Transverse colon (tissue), 4 donors: ENCODE results near the gene CACNB3. TPM values are rescaled to one million over a fixed set of nuclear protein-coding genes. Genes with fewer than 3 reads are reported as not detected.
A peak's percentile ranks its signal among the peaks of the same experiment; 100 is the strongest.

ENCODE experiments used
- DNase-seq: peaks from one replicate; pipeline ENCODE4 v3.0.0-alpha.2; 2019
- H3K27ac ChIP-seq, 4 donors: fragments of 200-600 bp; sonication (generic); 2 replicates each; pipeline ENCODE4 v1.5.1; 2016 to 2018; ENCODE audit warnings: inconsistent platforms in 4 of 4
- H3K27me3 ChIP-seq: fragments of 200-600 bp; sonication (generic); 2 replicates; pipeline ENCODE4 v1.5.1; 2017; ENCODE audit warnings: inconsistent platforms
- H3K36me3 ChIP-seq, 4 donors: fragments of 200-600 bp; sonication (generic); 2 replicates each; pipeline ENCODE4 v1.5.1; 2017 to 2019; ENCODE audit warnings: inconsistent platforms in 4 of 4
- H3K4me1 ChIP-seq, 4 donors: fragments of 200-600 bp; sonication (generic); 2 replicates each; pipeline ENCODE4 v1.5.1; 2017 to 2020; ENCODE audit warnings: inconsistent platforms in 4 of 4
- H3K4me3 ChIP-seq, 4 donors: fragments of 200-600 bp; sonication (generic); 1 replicate in 1 of 4; 2 replicates in 3 of 4; pipeline versions ENCODE4 v1.5.1 to v1.6.1; 2017 to 2019; ENCODE audit warnings: inconsistent platforms in 4 of 4
- H3K9me3 ChIP-seq, 2 donors: fragments of 200-600 bp; sonication (generic); 2 replicates each; pipeline ENCODE4 v1.5.1; 2017 to 2019; ENCODE audit warnings: inconsistent platforms in 2 of 2
- CTCF ChIP-seq, 5 experiments: fragments of 200-600 bp in 3 of 5; fragments of 450-650 bp in 2 of 5; sonication (generic) in 3 of 5; IDR thresholded peaks; 1 replicate in 2 of 5; 2 replicates in 3 of 5; pipeline ENCODE4 v1.5.1; 2016 to 2017; ENCODE audit warnings: antibody characterized with exemption in 5 of 5, inconsistent platforms in 3 of 5, mild to moderate bottlenecking in 2 of 5, moderate library complexity in 1 of 5
- EP300 ChIP-seq: sonication (generic); formaldehyde crosslinking; IDR thresholded peaks from one replicate; pipeline ENCODE4 v1.6.1; 2017; ENCODE audit warnings: antibody characterized with exemption, low read depth
- POLR2A ChIP-seq: fragments of 450-650 bp; IDR thresholded peaks from one replicate; pipeline ENCODE4 v1.6.1; 2016; ENCODE audit warnings: antibody characterized with exemption, mild to moderate bottlenecking, moderate library complexity
- POLR2AphosphoS5 ChIP-seq, 3 donors: sonication (generic); formaldehyde crosslinking; IDR thresholded peaks; one replicate each; pipeline ENCODE4 v1.6.1; 2016; ENCODE audit warnings: antibody characterized with exemption in 3 of 3
- WGBS, 2 donors: methylation state at CpG; one replicate each; pipeline ENCODE4 v1.1.5; 2018; ENCODE audit warnings: low coverage in 1 of 2; 5-methylcytosine and 5-hydroxymethylcytosine counted together
- in situ Hi-C, 4 donors: fragments of 200-750 bp; cut with MboI; loops; one replicate each; pipeline versions ENCODE4 v1.15.0 to v1.15.1; 2017; ENCODE audit warnings: low sequenced_read_pairs in 3 of 4, low pct_ligation_motif_present in 1 of 4, low pct_unique_long_range_greater_than_20kb in 1 of 4
- intact Hi-C: fragments of 100-400 bp; cut with DNase I; formaldehyde crosslinking; loops from one replicate; pipeline ENCODE4 v1.15.1; 2023; ENCODE audit warnings: low total_unique reads
- total RNA-seq, 4 donors: library from RNA; depleted of rRNA; stranded (reverse); fragments of >200 nt; gene quantifications; one replicate each; pipeline ENCODE4 v1.1.0, GENCODE V29; 2016

CACNB3 gene
- total RNA-seq, 4 donors from 2014 or later = 20.6 to 53.5 (median 47.1) TPM

GRCh38 chr12:48816143-48816854 lies 2.0 kb upstream of the CACNB3 start:
- Histone ChIP-seq H3K9me3 (no peaks in the 10 kb centered on the region), H3K36me3 (no peaks in the 10 kb centered on the region), H3K27ac (peak overlapping the region; percentile 89 to 94 (median 92)), H3K27me3 (no peaks in the 10 kb centered on the region), H3K4me3 (peak overlapping the region in 3 of 4 donors; percentile 56 to 83 (median 68)), H3K4me1 (peaks cover 11 to 52% (median 38%) of the 10 kb centered on the region in 4 donors)
- intact Hi-C loops (loop anchor here (10.0 kb wide), 1 partner anchor 1269 kb away; the partner anchor contains the start of gene SMARCD1), in situ Hi-C loops (no loop called here)
- no peak for TF ChIP-seq EP300
- TF ChIP-seq POLR2AphosphoS5 (IDR thresholded peaks at IDR 0.05) = no peak
- TF ChIP-seq POLR2A = no peak
- TF ChIP-seq CTCF (IDR thresholded peaks at IDR 0.05) = no peak
- 84% methylated on average over 3 of the region's 3 CpGs; no CpG with 5 or more reads in 1 of the 2 donors for WGBS, 2 donors
- peak; percentile 69 for DNase-seq

- Histone ChIP-seq H3K4me1 (peaks cover 11 to 38% (median 28%) of the 10 kb centered on the region in 4 donors), H3K36me3 (no peaks in the 10 kb centered on the region), H3K27ac (peak overlapping the region; percentile 44 to 79 (median 52)), H3K27me3 (no peaks in the 10 kb centered on the region), H3K4me3 (peak overlapping the region; percentile 53 to 93 (median 60)), H3K9me3 (no peaks in the 10 kb centered on the region)
- TF ChIP-seq CTCF (IDR thresholded peaks at IDR 0.05) (peak in 1 of 5 experiments; percentile 30), POLR2A (no peak)
- 22 to 100% methylated on average over 1 to 29 of the region's 37 CpGs for WGBS, 2 donors
- DNase-seq = peak; percentile 52
- intact Hi-C loops = loop anchor here (10.0 kb wide), 1 partner anchor 1266 kb away; the partner anchor contains the start of gene SMARCD1
- in situ Hi-C loops = no loop called here
Measured at GRCh38 chr12:48818831-48819590, 715 bp downstream of the CACNB3 start.

- Histone ChIP-seq H3K27ac (no peak overlapping the region), H3K27me3 (no peaks in the 10 kb centered on the region), H3K4me1 (peaks cover 11 to 34% (median 26%) of the 10 kb centered on the region in 4 donors), H3K4me3 (no peak overlapping the region), H3K9me3 (no peaks in the 10 kb centered on the region), H3K36me3 (no peaks in the 10 kb centered on the region)
- no peak for DNase-seq
- intact Hi-C loops (loop anchor here (10.0 kb wide), 1 partner anchor 1265 kb away; the partner anchor contains the start of gene SMARCD1), in situ Hi-C loops (no loop called here)
- WGBS, 2 donors = 78% methylated on average over 5 of the region's 5 CpGs; no CpG with 5 or more reads in 1 of the 2 donors
- TF ChIP-seq POLR2AphosphoS5 (IDR thresholded peaks at IDR 0.05) (no peak), POLR2A (no peak), CTCF (IDR thresholded peaks at IDR 0.05) (no peak), EP300 (no peak)
Measured at GRCh38 chr12:48819986-48820725, 1.9 kb downstream of the CACNB3 start.
